GM23248 (cell line): ENCODE data around the gene CNNM4. TPM values are rescaled to one million over a fixed set of nuclear protein-coding genes. Genes with fewer than 3 reads are reported as not detected.

Experiments
- DNase-seq: peaks from one replicate; pipeline ENCODE4 v3.0.0-alpha.2; 2015
- H2AFZ ChIP-seq: fragments of 200-600 bp; sonication (generic); 2 replicates; pipeline ENCODE4 v1.6.1; 2016; ENCODE audit warnings: antibody characterized with exemption
- H3F3A ChIP-seq: fragments of 200-600 bp; sonication (generic); 2 replicates; pipeline ENCODE4 v1.6.1; 2016; ENCODE audit warnings: mild to moderate bottlenecking, antibody characterized with exemption, mixed run types; ENCODE audit not compliant: insufficient read depth
- H3K27ac ChIP-seq: fragments of 200-600 bp; sonication (generic); 2 replicates; pipeline ENCODE4 v1.5.1; 2016; ENCODE audit warnings: mild to moderate bottlenecking
- H3K27me3 ChIP-seq: fragments of 200-600 bp; sonication (generic); replicated peaks from 2 replicates; pipeline ENCODE4 v1.6.1; 2016; ENCODE audit warnings: mild to moderate bottlenecking; ENCODE audit not compliant: insufficient read depth
- H3K36me3 ChIP-seq: fragments of 200-600 bp; sonication (generic); 2 replicates; pipeline ENCODE4 v1.6.1; 2016; ENCODE audit warnings: low read depth, mild to moderate bottlenecking
- H3K4me1 ChIP-seq: fragments of 200-600 bp; sonication (generic); 2 replicates; pipeline ENCODE4 v1.6.1; 2016; ENCODE audit warnings: mild to moderate bottlenecking; ENCODE audit not compliant: insufficient read depth
- H3K4me2 ChIP-seq: fragments of 200-600 bp; sonication (generic); one replicate; pipeline ENCODE4 v1.6.1; 2016; ENCODE audit warnings: mild to moderate bottlenecking; ENCODE audit not compliant: unreplicated experiment
- H3K4me3 ChIP-seq: fragments of 200-600 bp; sonication (generic); 2 replicates; pipeline ENCODE4 v1.5.1; 2016; ENCODE audit warnings: mild to moderate bottlenecking
- H3K79me2 ChIP-seq: fragments of 200-600 bp; sonication (generic); 2 replicates; pipeline ENCODE4 v1.6.1; 2016; ENCODE audit warnings: mild to moderate bottlenecking; ENCODE audit not compliant: insufficient read depth
- H3K9ac ChIP-seq: fragments of 200-600 bp; sonication (generic); 2 replicates; pipeline ENCODE4 v1.6.1; 2016; ENCODE audit warnings: mild to moderate bottlenecking
- H3K9me2 ChIP-seq: fragments of 200-600 bp; sonication (generic); 2 replicates; pipeline ENCODE4 v1.6.1; 2016; ENCODE audit warnings: mixed run types, mild to moderate bottlenecking, moderate library complexity; ENCODE audit not compliant: insufficient read depth
- H3K9me3 ChIP-seq: fragments of 200-600 bp; sonication (generic); one replicate; pipeline ENCODE4 v1.6.1; 2017; ENCODE audit warnings: low read depth
- H4K20me1 ChIP-seq: fragments of 200-600 bp; sonication (generic); 2 replicates; pipeline ENCODE4 v1.6.0; 2016; ENCODE audit not compliant: insufficient read depth
- EZH2 ChIP-seq: fragments of 200-600 bp; sonication (generic); IDR thresholded peaks from 2 replicates; pipeline ENCODE4 v1.6.1; 2018; ENCODE audit warnings: antibody characterized with exemption, mild to moderate bottlenecking; ENCODE audit not compliant: insufficient read depth, poor library complexity, severe bottlenecking
- EZH2phosphoT487 ChIP-seq: fragments of 200-600 bp; sonication (generic); IDR thresholded peaks from 2 replicates; pipeline ENCODE4 v1.6.1; 2018; ENCODE audit warnings: antibody characterized with exemption, moderate library complexity, mild to moderate bottlenecking, low read depth; ENCODE audit not compliant: insufficient read depth
- WGBS, 2 experiments: methylation state at CpG; one replicate each; pipeline ENCODE4 v1.1.6; 2015 to 2017; ENCODE audit warnings: low lambda C conversion rate in 2 of 2, low coverage in 1 of 2; ENCODE audit errors: missing lambda C conversion rate in 2 of 2; 5-methylcytosine and 5-hydroxymethylcytosine counted together
- in situ Hi-C: fragments of 300-500 bp; cut with MboI; formaldehyde crosslinking; loops from 2 replicates; pipeline ENCODE4 v1.15.0; 2020
- polyA plus RNA-seq: library from polyadenylated mRNA; unstranded; fragments of >200 nt; fragmentation: Nextera tagmentation; extraction: Ambion mirVana; gene quantifications from 2 replicates; pipeline ENCODE4 v1.2.1, GENCODE V29; 2016
- total RNA-seq: library from RNA; depleted of rRNA; stranded (reverse); fragments of >200 nt; shearing (Covaris generic); gene quantifications from 2 replicates; pipeline ENCODE4 v1.2.3, GENCODE V29; 2014

CNNM4 gene
- total and polyA plus RNA-seq, 2 experiments from 2014 or later: 2.8 to 4.8 TPM

GRCh38 chr2:96823198-96823597, 62.5 kb downstream of the CNNM4 start:
- Histone ChIP-seq H2AFZ (no peak overlapping the region), H3K36me3 (no peaks in the 10 kb centered on the region), H3K9me3 (no peaks in the 10 kb centered on the region), H3K4me3 (no peak overlapping the region), H3F3A (no peaks in the 10 kb centered on the region), H3K4me1 (no peaks in the 10 kb centered on the region), H3K9ac (no peak overlapping the region), H4K20me1 (no peaks in the 10 kb centered on the region), H3K27me3 (no peaks in the 10 kb centered on the region), H3K9me2 (no peaks in the 10 kb centered on the region), H3K27ac (no peak overlapping the region), H3K4me2 (no peak overlapping the region), H3K79me2 (peaks cover 6% of the 10 kb centered on the region; the same call in 1 of the 2 replicates)
- no peak for DNase-seq
- in situ Hi-C loops: no loop called here
- 72 to 74% methylated on average over 11 of the region's 11 CpGs for WGBS, 2 experiments
- TF ChIP-seq EZH2phosphoT487 (no peak), EZH2 (no peak)

GRCh38 chr2:96824079-96824870, 63.6 kb downstream of the CNNM4 start:
- no peaks in the 10 kb centered on the region for H3K9me2 ChIP-seq
- 72 to 73% methylated on average over 6 of the region's 6 CpGs for WGBS, 2 experiments
- H3K36me3 ChIP-seq: no peaks in the 10 kb centered on the region
- H3F3A ChIP-seq: no peaks in the 10 kb centered on the region
- no peaks in the 10 kb centered on the region for H3K4me1 ChIP-seq
- H4K20me1 ChIP-seq: no peaks in the 10 kb centered on the region
- H3K27me3 ChIP-seq: no peaks in the 10 kb centered on the region
- DNase-seq: no peak
- in situ Hi-C loops: no loop called here
- H3K79me2 ChIP-seq: peaks cover 6% of the 10 kb centered on the region; the same call in 1 of the 2 replicates
- H3K9me3 ChIP-seq: no peaks in the 10 kb centered on the region
- H3K9ac ChIP-seq: no peak overlapping the region
- no peak for TF ChIP-seq EZH2
- TF ChIP-seq EZH2phosphoT487: no peak
- no peak overlapping the region for H3K4me2 ChIP-seq
- no peak overlapping the region for H3K27ac ChIP-seq
- H3K4me3 ChIP-seq: no peak overlapping the region
- no peak overlapping the region for H2AFZ ChIP-seq

GRCh38 chr2:96825057-96825456, 64.4 kb downstream of the CNNM4 start:
- 94 to 98% methylated on average over 14 of the region's 14 CpGs for WGBS, 2 experiments
- in situ Hi-C loops: no loop called here
- Histone ChIP-seq H3K9me2 (no peaks in the 10 kb centered on the region), H3F3A (no peaks in the 10 kb centered on the region), H3K36me3 (no peaks in the 10 kb centered on the region), H3K27me3 (no peaks in the 10 kb centered on the region), H3K4me2 (no peak overlapping the region), H3K9me3 (no peaks in the 10 kb centered on the region), H3K9ac (no peak overlapping the region), H2AFZ (no peak overlapping the region), H3K4me1 (no peaks in the 10 kb centered on the region), H3K4me3 (no peak overlapping the region), H3K79me2 (peaks cover 6% of the 10 kb centered on the region; the same call in 1 of the 2 replicates), H3K27ac (no peak overlapping the region), H4K20me1 (no peaks in the 10 kb centered on the region)
- DNase-seq: no peak
- TF ChIP-seq EZH2 (no peak), EZH2phosphoT487 (no peak)

- Histone ChIP-seq H3K36me3 (no peaks in the 10 kb centered on the region), H3K4me3 (no peak overlapping the region), H3K79me2 (0 out of 2 replicates have a peak, but pooled peaks cover 6% of the 10 kb centered on the region), H3K9ac (no peak overlapping the region), H3K4me2 (no peak overlapping the region), H2AFZ (no peak overlapping the region), H3K4me1 (no peaks in the 10 kb centered on the region), H3K27me3 (no peaks in the 10 kb centered on the region), H3K27ac (no peak overlapping the region), H3F3A (no peaks in the 10 kb centered on the region), H4K20me1 (no peaks in the 10 kb centered on the region), H3K9me2 (no peaks in the 10 kb centered on the region), H3K9me3 (no peaks in the 10 kb centered on the region)
- no peak for TF ChIP-seq EZH2phosphoT487
- no peak for TF ChIP-seq EZH2
- WGBS, 2 experiments: 92 to 93% methylated on average over 22 of the region's 22 CpGs
- in situ Hi-C loops: no loop called here
- DNase-seq: no peak
Measured at GRCh38 chr2:96826546-96827278, 66.0 kb downstream of the CNNM4 start.
